ENCODE data around the gene CCBE1. TPM values are rescaled to one million over a fixed set of nuclear protein-coding genes. Genes with fewer than 3 reads are reported as not detected.
"Not testable (repeated sequence)": the region's sequence is repeated elsewhere in the genome, so short reads cannot be mapped to it uniquely, and the experiment has no call there.

The CCBE1 gene
- total and polyA plus RNA-seq, 4 donors: 0.99 to 2.7 (median 1.9) TPM

GRCh38 chr18:59718108-59718463, 20.9 kb upstream of the CCBE1 start:
- Histone ChIP-seq H3K4me3 (ENCODE audit: low read depth, low read length) (no peak overlapping the region), H3K4me1 (ENCODE audit: control insufficient read depth, insufficient read depth, low read length) (peaks cover 17% of the 10 kb centered on the region), H3K27me3 (ENCODE audit: control insufficient read depth, insufficient read depth, low read length) (peaks cover 9% of the 10 kb centered on the region), H3K9me3 (ENCODE audit: control insufficient read depth, insufficient read depth, low read length) (peaks cover 1% of the 10 kb centered on the region), H3K27ac (ENCODE audit: low read depth, low read length) (no peak overlapping the region), H3K36me3 (ENCODE audit: control insufficient read depth, insufficient read depth, low read length) (no peaks in the 10 kb centered on the region)
- no CpG with 5 or more reads among the region's 3 CpGs for whole genome bisulfite sequencing (ENCODE audit: insufficient coverage)
- no peak for DNase-seq (ENCODE audit: low read depth in 4 of 6, low spot score in 6 of 6)

GRCh38 chr18:59717291-59717690, 20.1 kb upstream of the CCBE1 start:
- Histone ChIP-seq H3K9me3 (ENCODE audit: control insufficient read depth, insufficient read depth, low read length) (peaks cover 1% of the 10 kb centered on the region), H3K27ac (ENCODE audit: low read depth, low read length) (no peak overlapping the region), H3K4me1 (ENCODE audit: control insufficient read depth, insufficient read depth, low read length) (peaks cover 17% of the 10 kb centered on the region), H3K4me3 (ENCODE audit: low read depth, low read length) (no peak overlapping the region), H3K36me3 (ENCODE audit: control insufficient read depth, insufficient read depth, low read length) (no peaks in the 10 kb centered on the region), H3K27me3 (ENCODE audit: control insufficient read depth, insufficient read depth, low read length) (peaks cover 9% of the 10 kb centered on the region)
- WGBS (ENCODE audit: insufficient coverage): 96% methylated on average over 2 of the region's 2 CpGs
- no peak for DNase-seq (ENCODE audit: low read depth in 4 of 6, low spot score in 6 of 6)

GRCh38 chr18:59715966-59716369, 18.7 kb upstream of the CCBE1 start:
- Histone ChIP-seq H3K27ac (ENCODE audit: low read depth, low read length) (no peak overlapping the region), H3K4me3 (ENCODE audit: low read depth, low read length) (no peak overlapping the region), H3K27me3 (ENCODE audit: control insufficient read depth, insufficient read depth, low read length) (peaks cover 9% of the 10 kb centered on the region), H3K9me3 (ENCODE audit: control insufficient read depth, insufficient read depth, low read length) (no peaks in the 10 kb centered on the region), H3K4me1 (ENCODE audit: control insufficient read depth, insufficient read depth, low read length) (peaks cover 17% of the 10 kb centered on the region), H3K36me3 (ENCODE audit: control insufficient read depth, insufficient read depth, low read length) (no peaks in the 10 kb centered on the region)
- peak in 2 of 6 donors; percentile 25 to 49 for DNase-seq (ENCODE audit: low read depth in 4 of 6, low spot score in 6 of 6)
- 21% methylated on average over 1 of the region's 2 CpGs for whole genome bisulfite sequencing (ENCODE audit: insufficient coverage)

- Histone ChIP-seq H3K27me3 (ENCODE audit: control insufficient read depth, insufficient read depth, low read length) (peaks cover 9% of the 10 kb centered on the region), H3K27ac (ENCODE audit: low read depth, low read length) (no peak overlapping the region), H3K4me3 (ENCODE audit: low read depth, low read length) (no peak overlapping the region), H3K4me1 (ENCODE audit: control insufficient read depth, insufficient read depth, low read length) (peaks cover 17% of the 10 kb centered on the region), H3K36me3 (ENCODE audit: control insufficient read depth, insufficient read depth, low read length) (no peaks in the 10 kb centered on the region), H3K9me3 (ENCODE audit: control insufficient read depth, insufficient read depth, low read length) (no peaks in the 10 kb centered on the region)
- DNase-seq (ENCODE audit: low read depth in 4 of 6, low spot score in 6 of 6): no peak
- WGBS (ENCODE audit: insufficient coverage): 77% methylated on average over 6 of the region's 7 CpGs
Observed at GRCh38 chr18:59715445-59715844, 18.2 kb upstream of the CCBE1 start.

GRCh38 chr18:59714096-59714495, 16.9 kb upstream of the CCBE1 start:
- not testable (repeated sequence) for H3K9me3 ChIP-seq (ENCODE audit: control insufficient read depth, insufficient read depth, low read length); H3K36me3 ChIP-seq (ENCODE audit: control insufficient read depth, insufficient read depth, low read length); H3K27ac ChIP-seq (ENCODE audit: low read depth, low read length); H3K4me3 ChIP-seq (ENCODE audit: low read depth, low read length); DNase-seq (ENCODE audit: low read depth in 4 of 6, low spot score in 6 of 6)
- H3K4me1 ChIP-seq (ENCODE audit: control insufficient read depth, insufficient read depth, low read length): peaks cover 17% of the 10 kb centered on the region
- 95% methylated on average over 16 of the region's 28 CpGs for WGBS (ENCODE audit: insufficient coverage)
- H3K27me3 ChIP-seq (ENCODE audit: control insufficient read depth, insufficient read depth, low read length): peaks cover 13% of the 10 kb centered on the region

GRCh38 chr18:59712311-59712710, 15.1 kb upstream of the CCBE1 start:
- Histone ChIP-seq H3K4me1 (ENCODE audit: control insufficient read depth, insufficient read depth, low read length) (peaks cover 17% of the 10 kb centered on the region), H3K27ac (ENCODE audit: low read depth, low read length) (no peak overlapping the region), H3K9me3 (ENCODE audit: control insufficient read depth, insufficient read depth, low read length) (no peaks in the 10 kb centered on the region), H3K4me3 (ENCODE audit: low read depth, low read length) (no peak overlapping the region), H3K36me3 (ENCODE audit: control insufficient read depth, insufficient read depth, low read length) (no peaks in the 10 kb centered on the region), H3K27me3 (ENCODE audit: control insufficient read depth, insufficient read depth, low read length) (peaks cover 7% of the 10 kb centered on the region)
- 100% methylated on average over 6 of the region's 6 CpGs for WGBS (ENCODE audit: insufficient coverage)
- no peak for DNase-seq (ENCODE audit: low read depth in 4 of 6, low spot score in 6 of 6)

- no peak overlapping the region for H3K27ac ChIP-seq (ENCODE audit: low read depth, low read length)
- DNase-seq (ENCODE audit: low read depth in 4 of 6, low spot score in 6 of 6): no peak
- 100% methylated on average over 6 of the region's 8 CpGs for WGBS (ENCODE audit: insufficient coverage)
- no peaks in the 10 kb centered on the region for H3K4me1 ChIP-seq (ENCODE audit: control insufficient read depth, insufficient read depth, low read length)
- peaks cover 8% of the 10 kb centered on the region for H3K27me3 ChIP-seq (ENCODE audit: control insufficient read depth, insufficient read depth, low read length)
- no peak overlapping the region for H3K4me3 ChIP-seq (ENCODE audit: low read depth, low read length)
- H3K36me3 ChIP-seq (ENCODE audit: control insufficient read depth, insufficient read depth, low read length): no peaks in the 10 kb centered on the region
- H3K9me3 ChIP-seq (ENCODE audit: control insufficient read depth, insufficient read depth, low read length): no peaks in the 10 kb centered on the region
Observed at GRCh38 chr18:59708988-59709387, 11.8 kb upstream of the CCBE1 start.

GRCh38 chr18:59707306-59707705, 10.1 kb upstream of the CCBE1 start:
- no peak for DNase-seq (ENCODE audit: low read depth in 4 of 6, low spot score in 6 of 6)
- H3K27ac ChIP-seq (ENCODE audit: low read depth, low read length): no peak overlapping the region
- no peaks in the 10 kb centered on the region for H3K4me1 ChIP-seq (ENCODE audit: control insufficient read depth, insufficient read depth, low read length)
- no peaks in the 10 kb centered on the region for H3K36me3 ChIP-seq (ENCODE audit: control insufficient read depth, insufficient read depth, low read length)
- no peak overlapping the region for H3K4me3 ChIP-seq (ENCODE audit: low read depth, low read length)
- peaks cover 8% of the 10 kb centered on the region for H3K27me3 ChIP-seq (ENCODE audit: control insufficient read depth, insufficient read depth, low read length)
- whole genome bisulfite sequencing (ENCODE audit: insufficient coverage): 60% methylated on average over 1 of the region's 2 CpGs
- no peaks in the 10 kb centered on the region for H3K9me3 ChIP-seq (ENCODE audit: control insufficient read depth, insufficient read depth, low read length)

- no peaks in the 10 kb centered on the region for H3K36me3 ChIP-seq (ENCODE audit: control insufficient read depth, insufficient read depth, low read length)
- no peak overlapping the region for H3K4me3 ChIP-seq (ENCODE audit: low read depth, low read length)
- WGBS (ENCODE audit: insufficient coverage): 48% methylated on average over 5 of the region's 5 CpGs
- no peaks in the 10 kb centered on the region for H3K4me1 ChIP-seq (ENCODE audit: control insufficient read depth, insufficient read depth, low read length)
- no peak for DNase-seq (ENCODE audit: low read depth in 4 of 6, low spot score in 6 of 6)
- H3K27me3 ChIP-seq (ENCODE audit: control insufficient read depth, insufficient read depth, low read length): peaks cover 13% of the 10 kb centered on the region
- H3K27ac ChIP-seq (ENCODE audit: low read depth, low read length): no peak overlapping the region
- no peaks in the 10 kb centered on the region for H3K9me3 ChIP-seq (ENCODE audit: control insufficient read depth, insufficient read depth, low read length)
Observed at GRCh38 chr18:59706499-59706898, 9.3 kb upstream of the CCBE1 start.

- Histone ChIP-seq H3K4me1 (ENCODE audit: control insufficient read depth, insufficient read depth, low read length) (no peaks in the 10 kb centered on the region), H3K9me3 (ENCODE audit: control insufficient read depth, insufficient read depth, low read length) (no peaks in the 10 kb centered on the region), H3K27ac (ENCODE audit: low read depth, low read length) (no peak overlapping the region), H3K27me3 (ENCODE audit: control insufficient read depth, insufficient read depth, low read length) (peaks cover 18% of the 10 kb centered on the region), H3K4me3 (ENCODE audit: low read depth, low read length) (no peak overlapping the region), H3K36me3 (ENCODE audit: control insufficient read depth, insufficient read depth, low read length) (no peaks in the 10 kb centered on the region)
- WGBS (ENCODE audit: insufficient coverage): no CpG with 5 or more reads among the region's 1 CpG
- no peak for DNase-seq (ENCODE audit: low read depth in 4 of 6, low spot score in 6 of 6)
Observed at GRCh38 chr18:59705145-59705544, 7.9 kb upstream of the CCBE1 start.
